A673 (cell line): ENCODE data around the gene ARL5C.

Source experiments
- EZH2 ChIP-seq: fragments of 200-600 bp; sonication (generic); IDR thresholded peaks from 2 replicates; pipeline ENCODE4 v1.6.1; 2017; ENCODE audit warnings: borderline replicate concordance, low read depth, mild to moderate bottlenecking, mixed read lengths, antibody characterized with exemption, low read length; ENCODE audit not compliant: poor library complexity, severe bottlenecking
- TF ChIP-seq, protein P1 (sequence below): fragments of 300-800, 200-600 bp; sonication (generic); conservative IDR thresholded peaks from 2 replicates; pipeline ENCODE4 v1.5.1; 2017; ENCODE audit warnings: low read depth, mild to moderate bottlenecking, antibody characterized with exemption, low read length, moderate library complexity, mixed read lengths

DNA sequence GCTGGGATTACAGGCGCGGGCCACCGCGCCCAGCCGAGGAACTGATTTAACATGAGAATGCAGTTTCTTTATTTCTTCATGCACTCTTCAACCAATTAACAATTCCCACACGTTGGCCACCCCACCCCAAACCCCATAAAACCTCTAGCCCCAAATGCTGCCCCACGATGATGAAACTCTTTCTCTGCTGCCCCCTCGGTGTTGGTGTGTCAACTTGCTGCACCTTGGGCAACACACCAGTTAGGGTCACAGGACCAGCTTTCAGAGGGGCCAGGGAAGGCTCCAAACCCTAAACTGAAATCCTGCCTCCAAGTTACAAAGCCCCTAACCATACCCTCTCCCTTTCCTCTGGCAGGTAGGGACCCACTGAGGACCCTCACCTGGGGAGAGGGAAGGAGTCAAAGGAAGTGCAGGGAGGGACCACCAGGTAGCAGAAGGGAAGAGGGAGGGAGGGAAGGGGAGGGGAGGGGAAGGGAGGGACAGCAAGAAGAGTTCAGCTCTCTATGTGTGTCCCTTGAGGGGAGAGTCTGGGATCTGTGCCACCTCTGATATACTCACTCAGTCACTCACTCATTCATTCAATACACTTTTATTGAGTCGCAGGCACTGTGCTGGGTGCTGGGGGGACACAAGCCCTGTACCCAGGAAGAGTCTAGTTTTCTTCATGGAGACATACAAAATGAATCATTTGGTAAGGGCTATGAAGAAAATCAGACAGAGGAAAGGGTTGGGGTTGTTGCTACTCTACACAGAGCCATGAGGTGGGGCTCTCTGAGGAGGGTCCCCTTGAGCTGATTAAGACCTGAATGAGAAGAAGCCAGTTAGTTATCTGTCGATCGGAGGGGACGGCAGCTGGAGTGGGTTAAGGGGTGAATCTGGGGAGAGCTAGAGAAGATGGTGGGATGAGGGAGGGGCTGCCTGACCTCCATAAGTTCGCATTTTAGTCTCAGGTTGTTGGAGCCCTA, 18.5 kb downstream of the ARL5C start:
- TF ChIP-seq, protein P1, sequence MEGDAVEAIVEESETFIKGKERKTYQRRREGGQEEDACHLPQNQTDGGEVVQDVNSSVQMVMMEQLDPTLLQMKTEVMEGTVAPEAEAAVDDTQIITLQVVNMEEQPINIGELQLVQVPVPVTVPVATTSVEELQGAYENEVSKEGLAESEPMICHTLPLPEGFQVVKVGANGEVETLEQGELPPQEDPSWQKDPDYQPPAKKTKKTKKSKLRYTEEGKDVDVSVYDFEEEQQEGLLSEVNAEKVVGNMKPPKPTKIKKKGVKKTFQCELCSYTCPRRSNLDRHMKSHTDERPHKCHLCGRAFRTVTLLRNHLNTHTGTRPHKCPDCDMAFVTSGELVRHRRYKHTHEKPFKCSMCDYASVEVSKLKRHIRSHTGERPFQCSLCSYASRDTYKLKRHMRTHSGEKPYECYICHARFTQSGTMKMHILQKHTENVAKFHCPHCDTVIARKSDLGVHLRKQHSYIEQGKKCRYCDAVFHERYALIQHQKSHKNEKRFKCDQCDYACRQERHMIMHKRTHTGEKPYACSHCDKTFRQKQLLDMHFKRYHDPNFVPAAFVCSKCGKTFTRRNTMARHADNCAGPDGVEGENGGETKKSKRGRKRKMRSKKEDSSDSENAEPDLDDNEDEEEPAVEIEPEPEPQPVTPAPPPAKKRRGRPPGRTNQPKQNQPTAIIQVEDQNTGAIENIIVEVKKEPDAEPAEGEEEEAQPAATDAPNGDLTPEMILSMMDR: no peak
- TF ChIP-seq EZH2: no peak
